K562 (cell line): ENCODE data around the gene PDLIM7. TPM values are rescaled to one million over a fixed set of nuclear protein-coding genes. Genes with fewer than 3 reads are reported as not detected.

Source experiments
- DACH1 ChIP-seq: fragments of 450-650 bp; IDR thresholded peaks from 2 replicates; pipeline ENCODE4 v1.6.1; 2018; ENCODE audit not compliant: partially characterized antibody
- GATAD2B ChIP-seq: fragments of 450-650 bp; IDR thresholded peaks from 2 replicates; pipeline ENCODE4 v1.6.1; 2017; ENCODE audit warnings: mild to moderate bottlenecking, borderline replicate concordance
- NFE2 ChIP-seq: IDR thresholded peaks from 2 replicates; pipeline ENCODE4 v1.6.1; 2014; ENCODE audit warnings: antibody characterized with exemption, low read depth
- NUFIP1 ChIP-seq: fragments of 450-650 bp; IDR thresholded peaks from 2 replicates; pipeline ENCODE4 v1.6.1; 2018; ENCODE audit not compliant: partially characterized antibody
- TAF15 ChIP-seq: fragments of 200-400 bp; formaldehyde crosslinking; IDR thresholded peaks from 2 replicates; pipeline ENCODE4 v1.6.1; 2017; ENCODE audit warnings: mild to moderate bottlenecking, low read depth, low read length, moderate library complexity
- ZNF175 ChIP-seq: fragments of 200-800 bp; sonication (Bioruptor generic); IDR thresholded peaks from 2 replicates; pipeline ENCODE4 v1.6.1; 2016; ENCODE audit warnings: low read depth, mild to moderate bottlenecking, missing genetic modification characterization, missing compliant biosample characterization
- polyA plus RNA-seq, 8 experiments: library from polyadenylated mRNA; depleted of rRNA in 4 of 8; stranded (reverse) in 5 of 8; unstranded in 3 of 8; fragments of >200 nt; fragmentation: Nextera tagmentation in 2 of 8; fragmentation: Illumina TruSeq in 1 of 8; extraction: Ambion mirVana in 2 of 8; extraction: Trizol in 1 of 8; gene quantifications; 2 replicates each; pipeline versions ENCODE4 v1.2.1 to v1.2.3, GENCODE V29; 2011 to 2014; ENCODE audit warnings: inconsistent platforms in 1 of 8, missing spikeins in 1 of 8
- total RNA-seq, 7 experiments: library from RNA; depleted of rRNA in 6 of 7; stranded (reverse); fragments of >200 nt in 6 of 7; fragmentation: Illumina TruSeq in 2 of 7; extraction: Trizol in 2 of 7; gene quantifications; 2 replicates each; pipeline versions ENCODE4 v1.2.1 to v1.2.3, GENCODE V29; 2011 to 2021; ENCODE audit warnings: low replicate concordance in 1 of 7
- TF ChIP-seq, protein P1 (sequence below): sonication (generic); formaldehyde crosslinking; IDR thresholded peaks from 2 replicates; pipeline ENCODE4 v1.8.1; 2023; ENCODE audit warnings: mild to moderate bottlenecking, missing genetic modification reagents
- TF ChIP-seq, protein P2 (sequence below): fragments of 250-450 bp; sonication (Bioruptor Pico); IDR thresholded peaks from 2 replicates; pipeline ENCODE4 v1.5.0; 2021
- TF ChIP-seq, protein P3 (sequence below): fragments of 250-450 bp; sonication (Bioruptor Pico); IDR thresholded peaks from 2 replicates; pipeline ENCODE4 v1.8.0; 2022; ENCODE audit warnings: inconsistent platforms
- TF ChIP-seq, protein P4 (sequence below): fragments of 450-650 bp; IDR thresholded peaks from 2 replicates; pipeline ENCODE4 v1.6.1; 2016; ENCODE audit warnings: mild to moderate bottlenecking
- TF ChIP-seq, protein P5 (sequence below): sonication (generic); formaldehyde crosslinking; IDR thresholded peaks from 2 replicates; pipeline ENCODE4 v1.8.1; 2023; ENCODE audit warnings: missing genetic modification reagents, mild to moderate bottlenecking, borderline replicate concordance
- TF ChIP-seq, protein P6 (sequence below): sonication (generic); formaldehyde crosslinking; IDR thresholded peaks from 2 replicates; pipeline ENCODE4 v1.8.1; 2023; ENCODE audit warnings: mild to moderate bottlenecking, missing genetic modification reagents

PDLIM7 gene
- total and polyA plus RNA-seq, 9 of the 15 experiments (the other 6 are each of a cell fraction or from before 2014, with no cell fraction given) = 2.1 to 124 (median 32.6) TPM

DNA sequence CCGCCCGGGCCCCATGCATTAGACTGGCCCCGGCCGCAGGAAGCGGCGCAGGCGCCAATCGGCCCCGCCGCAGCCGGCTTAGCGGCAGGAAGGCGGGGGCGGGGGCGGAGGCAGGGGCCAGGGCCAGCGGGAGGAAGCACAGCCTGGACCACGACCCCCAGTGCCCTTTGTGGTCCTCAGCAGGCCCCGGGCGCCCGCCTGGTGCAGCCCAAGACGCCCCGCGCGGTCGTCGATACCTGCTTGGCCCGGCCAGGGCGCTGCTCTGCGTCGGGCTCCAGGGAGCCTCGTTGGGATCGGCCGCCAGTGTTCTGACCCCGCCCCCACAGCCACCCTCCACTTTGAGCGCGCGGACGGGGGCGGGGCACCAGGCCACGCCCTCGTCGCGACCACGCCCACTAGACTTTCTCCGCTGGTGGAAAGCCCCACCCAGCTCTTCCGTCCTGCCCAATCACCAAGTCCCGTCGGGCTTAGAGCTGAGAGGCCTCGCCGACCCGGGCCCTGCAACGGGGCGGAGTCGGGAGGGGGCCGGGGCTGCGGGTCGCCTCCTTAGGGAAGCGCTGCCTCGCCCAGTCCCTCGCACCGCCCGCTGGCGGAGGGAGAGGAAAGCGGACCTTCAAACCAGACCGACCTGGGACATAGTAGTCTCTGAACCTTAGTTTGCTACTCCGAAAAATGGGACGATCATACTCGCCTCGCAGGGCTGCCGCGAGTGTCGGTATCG is at the start of gene PDLIM7 (continued):
- TF ChIP-seq, protein P1, sequence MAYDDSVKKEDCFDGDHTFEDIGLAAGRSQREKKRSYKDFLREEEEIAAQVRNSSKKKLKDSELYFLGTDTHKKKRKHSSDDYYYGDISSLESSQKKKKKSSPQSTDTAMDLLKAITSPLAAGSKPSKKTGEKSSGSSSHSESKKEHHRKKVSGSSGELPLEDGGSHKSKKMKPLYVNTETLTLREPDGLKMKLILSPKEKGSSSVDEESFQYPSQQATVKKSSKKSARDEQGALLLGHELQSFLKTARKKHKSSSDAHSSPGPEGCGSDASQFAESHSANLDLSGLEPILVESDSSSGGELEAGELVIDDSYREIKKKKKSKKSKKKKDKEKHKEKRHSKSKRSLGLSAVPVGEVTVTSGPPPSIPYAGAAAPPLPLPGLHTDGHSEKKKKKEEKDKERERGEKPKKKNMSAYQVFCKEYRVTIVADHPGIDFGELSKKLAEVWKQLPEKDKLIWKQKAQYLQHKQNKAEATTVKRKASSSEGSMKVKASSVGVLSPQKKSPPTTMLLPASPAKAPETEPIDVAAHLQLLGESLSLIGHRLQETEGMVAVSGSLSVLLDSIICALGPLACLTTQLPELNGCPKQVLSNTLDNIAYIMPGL (CRISPR knock-in tag) = no peak
- TF ChIP-seq TAF15 (no peak), GATAD2B (no peak), ZNF175 (0 out of 2 replicates have a peak, but pooled peaks have one; percentile 21), DACH1 (no peak), NFE2 (peak; percentile 24; the same call in 1 of the 2 replicates), NUFIP1 (no peak)
- TF ChIP-seq, protein P2, sequence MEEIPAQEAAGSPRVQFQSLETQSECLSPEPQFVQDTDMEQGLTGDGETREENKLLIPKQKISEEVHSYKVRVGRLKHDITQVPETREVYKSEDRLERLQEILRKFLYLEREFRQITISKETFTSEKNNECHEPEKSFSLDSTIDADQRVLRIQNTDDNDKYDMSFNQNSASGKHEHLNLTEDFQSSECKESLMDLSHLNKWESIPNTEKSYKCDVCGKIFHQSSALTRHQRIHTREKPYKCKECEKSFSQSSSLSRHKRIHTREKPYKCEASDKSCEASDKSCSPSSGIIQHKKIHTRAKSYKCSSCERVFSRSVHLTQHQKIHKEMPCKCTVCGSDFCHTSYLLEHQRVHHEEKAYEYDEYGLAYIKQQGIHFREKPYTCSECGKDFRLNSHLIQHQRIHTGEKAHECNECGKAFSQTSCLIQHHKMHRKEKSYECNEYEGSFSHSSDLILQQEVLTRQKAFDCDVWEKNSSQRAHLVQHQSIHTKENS (CRISPR knock-in tag) = no peak
- TF ChIP-seq, protein P3, sequence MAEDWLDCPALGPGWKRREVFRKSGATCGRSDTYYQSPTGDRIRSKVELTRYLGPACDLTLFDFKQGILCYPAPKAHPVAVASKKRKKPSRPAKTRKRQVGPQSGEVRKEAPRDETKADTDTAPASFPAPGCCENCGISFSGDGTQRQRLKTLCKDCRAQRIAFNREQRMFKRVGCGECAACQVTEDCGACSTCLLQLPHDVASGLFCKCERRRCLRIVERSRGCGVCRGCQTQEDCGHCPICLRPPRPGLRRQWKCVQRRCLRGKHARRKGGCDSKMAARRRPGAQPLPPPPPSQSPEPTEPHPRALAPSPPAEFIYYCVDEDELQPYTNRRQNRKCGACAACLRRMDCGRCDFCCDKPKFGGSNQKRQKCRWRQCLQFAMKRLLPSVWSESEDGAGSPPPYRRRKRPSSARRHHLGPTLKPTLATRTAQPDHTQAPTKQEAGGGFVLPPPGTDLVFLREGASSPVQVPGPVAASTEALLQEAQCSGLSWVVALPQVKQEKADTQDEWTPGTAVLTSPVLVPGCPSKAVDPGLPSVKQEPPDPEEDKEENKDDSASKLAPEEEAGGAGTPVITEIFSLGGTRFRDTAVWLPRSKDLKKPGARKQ (CRISPR knock-in tag) = no peak
- TF ChIP-seq, protein P4, sequence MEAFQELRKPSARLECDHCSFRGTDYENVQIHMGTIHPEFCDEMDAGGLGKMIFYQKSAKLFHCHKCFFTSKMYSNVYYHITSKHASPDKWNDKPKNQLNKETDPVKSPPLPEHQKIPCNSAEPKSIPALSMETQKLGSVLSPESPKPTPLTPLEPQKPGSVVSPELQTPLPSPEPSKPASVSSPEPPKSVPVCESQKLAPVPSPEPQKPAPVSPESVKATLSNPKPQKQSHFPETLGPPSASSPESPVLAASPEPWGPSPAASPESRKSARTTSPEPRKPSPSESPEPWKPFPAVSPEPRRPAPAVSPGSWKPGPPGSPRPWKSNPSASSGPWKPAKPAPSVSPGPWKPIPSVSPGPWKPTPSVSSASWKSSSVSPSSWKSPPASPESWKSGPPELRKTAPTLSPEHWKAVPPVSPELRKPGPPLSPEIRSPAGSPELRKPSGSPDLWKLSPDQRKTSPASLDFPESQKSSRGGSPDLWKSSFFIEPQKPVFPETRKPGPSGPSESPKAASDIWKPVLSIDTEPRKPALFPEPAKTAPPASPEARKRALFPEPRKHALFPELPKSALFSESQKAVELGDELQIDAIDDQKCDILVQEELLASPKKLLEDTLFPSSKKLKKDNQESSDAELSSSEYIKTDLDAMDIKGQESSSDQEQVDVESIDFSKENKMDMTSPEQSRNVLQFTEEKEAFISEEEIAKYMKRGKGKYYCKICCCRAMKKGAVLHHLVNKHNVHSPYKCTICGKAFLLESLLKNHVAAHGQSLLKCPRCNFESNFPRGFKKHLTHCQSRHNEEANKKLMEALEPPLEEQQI = no peak
- TF ChIP-seq, protein P5, sequence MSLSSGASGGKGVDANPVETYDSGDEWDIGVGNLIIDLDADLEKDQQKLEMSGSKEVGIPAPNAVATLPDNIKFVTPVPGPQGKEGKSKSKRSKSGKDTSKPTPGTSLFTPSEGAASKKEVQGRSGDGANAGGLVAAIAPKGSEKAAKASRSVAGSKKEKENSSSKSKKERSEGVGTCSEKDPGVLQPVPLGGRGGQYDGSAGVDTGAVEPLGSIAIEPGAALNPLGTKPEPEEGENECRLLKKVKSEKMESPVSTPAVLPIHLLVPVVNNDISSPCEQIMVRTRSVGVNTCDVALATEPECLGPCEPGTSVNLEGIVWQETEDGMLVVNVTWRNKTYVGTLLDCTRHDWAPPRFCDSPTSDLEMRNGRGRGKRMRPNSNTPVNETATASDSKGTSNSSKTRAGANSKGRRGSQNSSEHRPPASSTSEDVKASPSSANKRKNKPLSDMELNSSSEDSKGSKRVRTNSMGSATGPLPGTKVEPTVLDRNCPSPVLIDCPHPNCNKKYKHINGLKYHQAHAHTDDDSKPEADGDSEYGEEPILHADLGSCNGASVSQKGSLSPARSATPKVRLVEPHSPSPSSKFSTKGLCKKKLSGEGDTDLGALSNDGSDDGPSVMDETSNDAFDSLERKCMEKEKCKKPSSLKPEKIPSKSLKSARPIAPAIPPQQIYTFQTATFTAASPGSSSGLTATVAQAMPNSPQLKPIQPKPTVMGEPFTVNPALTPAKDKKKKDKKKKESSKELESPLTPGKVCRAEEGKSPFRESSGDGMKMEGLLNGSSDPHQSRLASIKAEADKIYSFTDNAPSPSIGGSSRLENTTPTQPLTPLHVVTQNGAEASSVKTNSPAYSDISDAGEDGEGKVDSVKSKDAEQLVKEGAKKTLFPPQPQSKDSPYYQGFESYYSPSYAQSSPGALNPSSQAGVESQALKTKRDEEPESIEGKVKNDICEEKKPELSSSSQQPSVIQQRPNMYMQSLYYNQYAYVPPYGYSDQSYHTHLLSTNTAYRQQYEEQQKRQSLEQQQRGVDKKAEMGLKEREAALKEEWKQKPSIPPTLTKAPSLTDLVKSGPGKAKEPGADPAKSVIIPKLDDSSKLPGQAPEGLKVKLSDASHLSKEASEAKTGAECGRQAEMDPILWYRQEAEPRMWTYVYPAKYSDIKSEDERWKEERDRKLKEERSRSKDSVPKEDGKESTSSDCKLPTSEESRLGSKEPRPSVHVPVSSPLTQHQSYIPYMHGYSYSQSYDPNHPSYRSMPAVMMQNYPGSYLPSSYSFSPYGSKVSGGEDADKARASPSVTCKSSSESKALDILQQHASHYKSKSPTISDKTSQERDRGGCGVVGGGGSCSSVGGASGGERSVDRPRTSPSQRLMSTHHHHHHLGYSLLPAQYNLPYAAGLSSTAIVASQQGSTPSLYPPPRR (CRISPR knock-in tag) = no peak
- TF ChIP-seq, protein P6, sequence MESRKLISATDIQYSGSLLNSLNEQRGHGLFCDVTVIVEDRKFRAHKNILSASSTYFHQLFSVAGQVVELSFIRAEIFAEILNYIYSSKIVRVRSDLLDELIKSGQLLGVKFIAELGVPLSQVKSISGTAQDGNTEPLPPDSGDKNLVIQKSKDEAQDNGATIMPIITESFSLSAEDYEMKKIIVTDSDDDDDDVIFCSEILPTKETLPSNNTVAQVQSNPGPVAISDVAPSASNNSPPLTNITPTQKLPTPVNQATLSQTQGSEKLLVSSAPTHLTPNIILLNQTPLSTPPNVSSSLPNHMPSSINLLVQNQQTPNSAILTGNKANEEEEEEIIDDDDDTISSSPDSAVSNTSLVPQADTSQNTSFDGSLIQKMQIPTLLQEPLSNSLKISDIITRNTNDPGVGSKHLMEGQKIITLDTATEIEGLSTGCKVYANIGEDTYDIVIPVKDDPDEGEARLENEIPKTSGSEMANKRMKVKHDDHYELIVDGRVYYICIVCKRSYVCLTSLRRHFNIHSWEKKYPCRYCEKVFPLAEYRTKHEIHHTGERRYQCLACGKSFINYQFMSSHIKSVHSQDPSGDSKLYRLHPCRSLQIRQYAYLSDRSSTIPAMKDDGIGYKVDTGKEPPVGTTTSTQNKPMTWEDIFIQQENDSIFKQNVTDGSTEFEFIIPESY (CRISPR knock-in tag) = no peak; the same call in 1 of the 2 replicates
